GM10248 (cell line): Measurements from ENCODE around the gene PRRC2B.

Experiments
- CTCF ChIA-PET: fragments of 300-600 bp; sonication (Branson Sonifier 250); formaldehyde crosslinking; extraction: SDS; loops from one replicate; lab custom pipeline; 2021; ENCODE audit warnings: antibody characterized with exemption; lab: Yijun Ruan, JAX
- POLR2A ChIA-PET: fragments of 350-650 bp; sonication (Branson Sonifier 250); formaldehyde crosslinking; extraction: SDS; loops from one replicate; lab custom pipeline; 2020; ENCODE audit warnings: antibody characterized with exemption; lab: Yijun Ruan, JAX
- DNase-seq: peaks from one replicate; pipeline ENCODE4 v3.0.0; 2012; ENCODE audit errors: extremely low spot score
- CTCF ChIP-seq: IDR thresholded peaks from 2 replicates; pipeline ENCODE4 v1.5.1; 2012; ENCODE audit warnings: mild to moderate bottlenecking, low read depth; ENCODE audit errors: extremely low read depth, missing control alignments, control extremely low read depth

PRRC2B gene

GRCh38 chr9:131396626-131397025 is 2.7 kb downstream of the PRRC2B start:
- POLR2A ChIA-PET = interaction anchor here (0.7 to 1.6 kb wide), 3 partner anchors 9 to 24 kb away, joined by 4 to 12 read pairs (median 8); no protein-coding TSS in a partner anchor
- no peak for TF ChIP-seq CTCF
- DNase-seq = no peak
- CTCF ChIA-PET = interaction anchor here (1.3 to 3.0 kb wide), 4 partner anchors 9 to 82 kb away, joined by 4 to 10 read pairs (median 6); no protein-coding TSS in a partner anchor

- POLR2A ChIA-PET = interaction anchor here (0.7 to 1.6 kb wide), 3 partner anchors 9 to 30 kb away, joined by 3 to 8 read pairs (median 4); no protein-coding TSS in a partner anchor
- CTCF ChIA-PET = interaction anchor here (0.9 to 3.0 kb wide), 5 partner anchors 8 to 82 kb away, joined by 3 to 10 read pairs (median 5); no protein-coding TSS in a partner anchor
- no peak for DNase-seq
- no peak for TF ChIP-seq CTCF
These were observed 3.4 kb downstream of the PRRC2B start for GRCh38 chr9:131397100-131397790.

GRCh38 chr9:131398204-131398603 is 4.3 kb downstream of the PRRC2B start:
- no peak for DNase-seq
- ChIA-PET POLR2A (interaction anchor here (0.8 kb wide), 2 partner anchors 9 to 31 kb away, joined by 3 to 4 read pairs; no protein-coding TSS in a partner anchor), CTCF (interaction anchor here (0.9 to 3.0 kb wide), 2 partner anchors 9 to 31 kb away, joined by 3 to 10 read pairs; no protein-coding TSS in a partner anchor)
- TF ChIP-seq CTCF = no peak

GRCh38 chr9:131399972-131400371 is 6.1 kb downstream of the PRRC2B start:
- ChIA-PET CTCF (no interaction called here), POLR2A (no interaction called here)
- no peak for DNase-seq
- TF ChIP-seq CTCF = no peak

- CTCF ChIA-PET = no interaction called here
- POLR2A ChIA-PET = no interaction called here
- no peak for DNase-seq
- TF ChIP-seq CTCF = no peak
These were observed 6.7 kb downstream of the PRRC2B start for GRCh38 chr9:131400627-131401026.

- ChIA-PET CTCF (no interaction called here), POLR2A (no interaction called here)
- TF ChIP-seq CTCF = no peak
- no peak for DNase-seq
These were observed 8.2 kb downstream of the PRRC2B start for GRCh38 chr9:131402073-131402472.
